HG03571 (cell line): Measurements from ENCODE around the gene SLCO3A1.

ENCODE experiments used
- ATAC-seq: cut with Tn5 transposase; IDR thresholded peaks from one replicate; pipeline ENCODE4 v1.9.1; 2021; ENCODE audit not compliant: unreplicated experiment

SLCO3A1 gene

DNA sequence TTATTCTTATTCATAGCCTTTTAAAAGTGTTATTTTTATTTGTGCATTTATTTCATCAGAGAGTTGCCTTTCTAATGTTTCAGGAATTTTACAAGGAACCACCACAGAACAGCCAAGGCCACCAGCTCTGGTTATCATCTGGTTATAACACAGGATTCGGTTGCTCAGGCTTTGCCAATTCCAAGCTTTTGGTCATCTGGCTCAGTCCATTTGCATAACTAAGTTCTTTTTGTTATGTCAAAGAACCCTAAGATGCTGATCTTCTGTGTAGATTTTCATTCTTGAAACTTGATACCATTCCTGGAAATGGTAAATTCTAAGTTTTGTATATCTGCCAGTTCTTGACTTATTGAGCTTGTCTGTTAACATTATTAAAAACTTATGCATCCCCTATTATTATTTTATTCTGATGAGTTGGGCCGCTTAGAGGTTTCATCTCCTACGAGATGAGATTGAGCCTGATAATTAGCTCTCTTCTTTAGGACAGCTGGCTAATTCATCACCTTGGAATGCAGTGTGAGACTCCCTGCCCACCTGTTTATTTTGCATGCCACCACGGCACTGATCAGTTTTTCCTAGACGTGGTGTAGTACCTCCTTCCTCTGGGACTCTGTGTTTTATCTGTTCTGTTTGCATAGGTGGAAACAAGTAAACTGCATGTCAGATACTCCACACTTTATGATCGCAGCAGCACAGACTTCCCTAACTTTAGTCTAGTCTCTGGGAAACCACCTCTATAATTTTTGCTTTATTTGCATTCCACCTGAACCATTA is 264.8 kb downstream of the SLCO3A1 start:
- no peak for ATAC-seq

DNA sequence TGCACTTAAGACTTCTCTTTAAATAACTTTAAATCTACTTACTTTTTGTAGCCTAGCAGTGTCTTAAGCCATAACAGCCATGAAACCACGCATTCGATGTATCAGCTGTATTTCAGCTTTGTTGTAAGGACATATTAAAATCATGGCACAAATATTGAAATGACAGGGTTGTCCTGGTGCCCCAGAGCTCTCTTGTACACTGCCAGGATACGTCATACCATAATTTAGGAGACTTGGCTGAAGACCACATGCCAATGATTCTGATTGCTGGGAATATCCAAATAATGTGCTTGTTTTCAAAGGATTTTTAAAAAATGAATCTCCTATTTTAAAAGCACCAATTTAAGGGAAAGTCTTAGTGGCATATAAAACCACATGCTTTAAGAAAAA is 265.4 kb downstream of the SLCO3A1 start:
- ATAC-seq: no peak

DNA sequence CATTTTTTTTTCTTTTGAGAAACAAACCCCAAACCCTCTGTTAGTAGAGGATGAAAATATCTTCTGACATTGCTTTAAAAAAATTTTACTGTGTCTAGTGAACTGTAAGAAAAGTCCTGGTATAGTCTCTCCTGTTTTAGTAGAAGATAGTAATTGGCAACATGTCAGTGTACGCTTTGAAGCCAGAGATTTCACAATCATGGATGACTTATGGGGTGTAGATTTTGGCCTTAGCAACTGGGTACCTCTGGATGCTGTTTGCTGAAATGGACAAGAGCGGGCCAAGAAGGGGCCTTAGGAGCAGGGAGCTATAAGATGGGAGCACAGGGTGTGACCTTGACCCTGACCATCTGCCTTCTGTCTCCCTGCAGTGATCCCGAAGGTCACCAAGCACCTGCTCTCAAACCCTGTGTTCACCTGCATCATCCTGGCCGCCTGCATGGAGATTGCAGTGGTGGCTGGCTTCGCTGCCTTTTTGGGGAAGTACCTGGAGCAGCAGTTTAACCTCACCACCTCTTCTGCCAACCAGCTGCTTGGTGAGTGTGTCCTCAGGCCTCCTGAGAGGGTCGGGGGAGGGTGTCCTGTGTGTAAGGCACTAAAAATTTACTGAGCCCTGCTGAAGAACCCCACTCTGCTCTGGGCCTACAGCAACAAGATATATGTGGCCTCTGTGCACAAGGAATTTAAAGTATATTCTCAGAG is 266.7 kb downstream of the SLCO3A1 start:
- no peak for ATAC-seq

- ATAC-seq: no peak
Measured at GRCh38 chr15:92121047-92121446, 267.5 kb downstream of the SLCO3A1 start.

GRCh38 chr15:92122259-92122658 is 268.8 kb downstream of the SLCO3A1 start:
- ATAC-seq: no peak

DNA sequence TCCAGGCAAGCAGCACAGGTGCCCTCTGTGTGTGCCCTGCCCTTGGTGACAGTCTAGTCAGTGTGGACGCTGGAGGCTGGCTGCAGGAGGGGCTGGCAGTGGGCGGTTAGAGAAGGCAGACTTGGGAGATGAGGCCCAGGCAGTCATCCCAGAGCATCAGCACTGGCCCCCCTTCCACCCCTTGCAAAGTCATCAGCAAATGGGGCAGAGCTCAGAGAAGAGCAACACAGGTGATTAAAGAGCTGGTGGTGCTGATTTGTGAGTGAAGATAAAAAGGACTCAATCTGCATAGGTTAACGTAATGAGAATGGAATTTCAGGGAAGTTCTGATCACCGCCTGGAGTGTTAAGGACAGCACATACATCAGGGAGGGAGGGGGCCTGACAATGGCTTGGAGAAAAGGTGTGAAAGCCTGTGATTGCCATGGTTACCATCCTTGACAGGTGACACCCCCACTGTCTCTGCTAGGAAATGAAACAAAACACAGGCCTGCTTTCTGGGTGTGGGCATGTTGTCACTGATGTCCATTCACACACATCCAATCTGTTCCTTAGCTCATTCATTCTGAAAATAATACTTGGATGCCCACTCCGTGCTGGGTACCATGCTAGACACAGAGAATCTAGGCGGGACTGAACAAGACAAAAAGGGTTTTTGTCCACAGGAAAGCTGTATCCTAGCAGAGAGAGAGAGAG is 270.6 kb downstream of the SLCO3A1 start:
- no peak for ATAC-seq

DNA sequence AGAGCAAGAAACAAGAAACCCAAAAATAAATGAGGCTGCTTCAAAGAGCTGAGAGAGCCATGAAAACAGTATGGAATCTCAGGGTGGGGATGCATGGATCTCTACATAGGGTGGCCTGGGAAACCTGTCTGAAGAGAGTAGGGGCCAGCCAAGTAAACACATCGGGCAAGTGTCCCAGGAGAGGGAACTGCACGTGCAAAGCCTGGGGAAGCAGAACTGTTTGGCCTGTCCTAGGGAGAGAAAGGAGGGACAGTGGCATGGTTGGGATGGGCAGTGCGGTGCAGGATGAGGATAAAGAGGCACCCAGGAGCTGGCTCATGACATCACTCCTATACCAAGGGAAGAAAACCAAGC is 271.1 kb downstream of the SLCO3A1 start:
- no peak for ATAC-seq

DNA sequence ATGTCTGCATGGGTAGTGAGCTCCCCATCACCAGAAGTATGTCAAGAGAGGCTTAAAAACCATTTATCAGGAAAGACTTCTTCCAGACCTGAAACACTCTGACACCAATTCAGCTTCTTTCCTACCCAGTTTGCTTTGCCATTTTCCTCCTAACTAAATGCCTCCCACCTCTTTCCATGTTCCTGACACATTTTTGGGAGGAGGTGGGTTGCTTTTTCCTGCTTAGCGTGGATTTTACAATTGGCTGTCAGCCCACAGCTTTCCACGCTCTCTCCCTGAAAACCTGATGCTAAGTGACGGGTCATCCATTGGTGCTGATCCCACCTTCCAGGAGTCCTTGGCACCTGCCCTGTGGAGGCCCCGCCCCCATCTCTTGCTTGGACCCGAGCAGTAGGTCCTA is 275.3 kb downstream of the SLCO3A1 start:
- no peak for ATAC-seq

- ATAC-seq: no peak
Measured at GRCh38 chr15:92130244-92130643, 276.7 kb downstream of the SLCO3A1 start.

- ATAC-seq: no peak
Measured at GRCh38 chr15:92130906-92131305, 277.4 kb downstream of the SLCO3A1 start.

- no peak for ATAC-seq
Measured at GRCh38 chr15:92132982-92133755, 279.7 kb downstream of the SLCO3A1 start.

DNA sequence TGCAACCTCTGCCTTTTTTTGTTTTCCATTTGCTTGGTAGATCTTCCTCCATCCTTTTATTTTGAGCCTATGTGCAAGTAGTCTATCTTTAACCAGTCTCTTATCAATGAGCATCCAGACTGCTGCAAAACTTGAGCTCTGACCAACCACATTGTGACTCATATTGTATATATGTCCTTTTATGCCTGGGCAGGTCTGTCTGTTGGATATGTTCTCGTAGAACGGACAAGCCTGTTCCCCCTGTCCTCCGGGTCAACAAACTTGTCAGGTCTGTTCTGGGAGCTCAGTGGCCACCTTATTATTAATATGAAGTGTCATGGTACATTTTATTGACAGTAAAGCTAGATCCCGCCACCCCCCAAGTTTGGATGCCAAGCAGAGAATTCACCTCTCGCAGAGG is 287.3 kb downstream of the SLCO3A1 start:
- no peak for ATAC-seq

DNA sequence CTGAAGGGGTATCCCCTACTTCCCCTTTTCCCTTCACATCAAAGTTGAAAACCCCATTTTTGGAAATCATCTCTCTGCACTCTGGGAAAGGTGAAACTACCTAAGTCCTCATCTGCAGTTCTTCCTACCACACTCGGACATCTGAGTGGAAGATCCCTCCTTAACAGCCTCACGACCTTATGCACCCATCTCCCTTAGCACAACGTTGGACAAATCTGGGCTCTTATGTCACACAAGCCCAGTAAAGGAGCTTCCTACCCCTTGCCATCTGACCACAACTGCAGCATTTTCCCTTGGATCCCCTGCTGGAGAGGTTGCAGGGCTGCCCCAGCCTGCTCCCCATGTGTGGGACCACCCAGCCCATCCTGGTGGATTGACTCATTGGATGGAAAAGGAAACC is 288.1 kb downstream of the SLCO3A1 start:
- ATAC-seq: no peak

- ATAC-seq: no peak
Measured at GRCh38 chr15:92142242-92143232, 289.0 kb downstream of the SLCO3A1 start.

- ATAC-seq: no peak
Measured at GRCh38 chr15:92143765-92144164, 290.3 kb downstream of the SLCO3A1 start.

GRCh38 chr15:92146511-92147150 is 293.1 kb downstream of the SLCO3A1 start:
- ATAC-seq: no peak

GRCh38 chr15:92149029-92149428 is 295.5 kb downstream of the SLCO3A1 start:
- ATAC-seq: no peak

DNA sequence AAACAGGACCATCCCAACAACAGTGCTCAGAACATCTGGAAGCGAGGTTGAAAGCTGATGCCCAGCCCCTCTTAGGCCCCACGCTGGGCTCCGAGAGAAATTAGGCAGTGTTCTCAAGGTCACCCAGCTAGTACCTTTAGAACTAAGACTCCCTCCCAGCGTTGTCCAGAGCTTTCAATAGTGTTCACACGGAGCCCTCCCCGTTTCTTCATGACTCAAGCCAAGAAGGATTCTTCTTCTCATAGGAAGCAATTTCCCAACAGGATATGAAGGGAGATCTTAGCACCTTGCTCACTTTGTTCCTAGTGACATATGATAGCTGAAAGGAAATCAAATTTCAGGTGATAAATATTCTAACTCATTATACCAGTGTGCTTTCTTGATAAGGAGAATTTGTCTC is 296.0 kb downstream of the SLCO3A1 start:
- no peak for ATAC-seq

DNA sequence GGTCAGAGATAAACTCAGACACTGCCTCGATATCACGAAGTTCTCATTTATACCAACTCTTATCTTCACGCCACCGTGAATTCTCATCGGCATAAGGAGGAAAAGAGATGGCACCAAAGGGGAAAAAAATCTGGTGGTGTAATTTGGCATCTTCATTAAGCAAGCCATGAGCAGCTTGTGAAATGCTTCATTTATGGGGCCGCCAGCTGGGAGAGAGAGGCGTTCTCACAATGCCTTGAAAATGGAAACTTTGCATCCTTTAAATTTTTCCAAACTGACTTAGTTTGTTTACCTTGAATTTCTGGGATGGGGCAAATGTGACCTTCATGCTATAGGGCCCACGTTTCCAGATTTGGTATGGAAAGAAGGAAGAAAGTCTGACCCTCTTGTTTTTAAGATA is 297.7 kb downstream of the SLCO3A1 start:
- ATAC-seq: no peak

DNA sequence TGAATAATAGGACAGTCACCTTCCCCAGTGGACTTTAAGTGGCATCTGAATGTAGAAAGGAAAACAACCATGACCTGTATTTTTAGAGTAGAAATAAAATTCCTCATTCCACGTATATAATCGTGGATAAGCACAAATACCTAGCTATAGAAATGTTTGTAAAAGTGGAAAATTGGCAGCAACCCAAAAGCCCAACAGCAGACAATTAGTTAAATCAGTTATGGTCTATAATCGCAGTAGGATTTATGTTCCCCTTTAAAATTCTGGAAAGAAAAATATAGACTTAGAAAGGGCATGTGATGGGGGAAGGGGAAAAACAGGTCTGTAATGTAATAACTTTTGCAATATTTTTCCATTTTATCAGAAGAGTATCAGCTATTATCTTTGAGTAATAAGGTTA is 298.2 kb downstream of the SLCO3A1 start:
- ATAC-seq: no peak
